K562 (cell line): ENCODE measurements around the gene KRTAP12-2. TPM values are rescaled to one million over a fixed set of nuclear protein-coding genes. Genes with fewer than 3 reads are reported as not detected.

Experiments used
- BHLHE40 ChIP-seq: IDR thresholded peaks from 2 replicates; pipeline ENCODE4 v1.6.1; 2011; ENCODE audit warnings: low read length, improper control_type of control experiment
- CTBP1 ChIP-seq: fragments of 450-650 bp; IDR thresholded peaks from 2 replicates; pipeline ENCODE4 v1.6.1; 2016; ENCODE audit warnings: borderline replicate concordance
- KDM4B ChIP-seq, 2 experiments: fragments of 450-650 bp in 1 of 2; sonication (generic) in 1 of 2; IDR thresholded peaks; 2 replicates each; pipeline ENCODE4 v1.6.1; 2016 to 2017; ENCODE audit warnings: borderline replicate concordance in 2 of 2, antibody characterized with exemption in 1 of 2, low read depth in 1 of 2, mild to moderate bottlenecking in 1 of 2
- L3MBTL2 ChIP-seq: fragments of 450-650 bp; IDR thresholded peaks from 2 replicates; pipeline ENCODE4 v1.6.1; 2016; ENCODE audit warnings: mild to moderate bottlenecking, moderate library complexity
- MGA ChIP-seq: fragments of 450-650 bp; IDR thresholded peaks from 2 replicates; pipeline ENCODE4 v1.6.1; 2016; ENCODE audit warnings: mild to moderate bottlenecking, moderate library complexity
- NR2C1 ChIP-seq, 2 experiments: fragments of 450-650 bp; IDR thresholded peaks; 2 replicates each; pipeline ENCODE4 v1.6.1; 2017; ENCODE audit warnings: mild to moderate bottlenecking in 2 of 2, antibody characterized with exemption in 1 of 2, inconsistent platforms in 1 of 2, missing compliant biosample characterization in 1 of 2, missing genetic modification characterization in 1 of 2
- NR3C1 ChIP-seq: sonication (generic); formaldehyde crosslinking; IDR thresholded peaks from 2 replicates; pipeline ENCODE4 v1.8.1; 2022; ENCODE audit warnings: missing genetic modification reagents
- PTTG1 ChIP-seq: fragments of 450-650 bp; IDR thresholded peaks from 2 replicates; pipeline ENCODE4 v1.6.1; 2016; ENCODE audit warnings: low read depth, mild to moderate bottlenecking, missing genetic modification characterization, missing compliant biosample characterization
- SLC30A9 ChIP-seq: fragments of 250-450 bp; sonication (Bioruptor Pico); IDR thresholded peaks from 2 replicates; pipeline ENCODE4 v1.8.0; 2022; ENCODE audit warnings: mild to moderate bottlenecking, moderate library complexity
- SRSF1 ChIP-seq: fragments of 200-400 bp; formaldehyde crosslinking; IDR thresholded peaks from 2 replicates; pipeline ENCODE4 v1.6.1; 2017; ENCODE audit warnings: mild to moderate bottlenecking, low read depth, low read length, moderate library complexity
- polyA plus RNA-seq, 8 experiments: library from polyadenylated mRNA; depleted of rRNA in 4 of 8; stranded (reverse) in 5 of 8; unstranded in 3 of 8; fragments of >200 nt; fragmentation: Nextera tagmentation in 2 of 8; fragmentation: Illumina TruSeq in 1 of 8; extraction: Ambion mirVana in 2 of 8; extraction: Trizol in 1 of 8; gene quantifications; 2 replicates each; pipeline versions ENCODE4 v1.2.1 to v1.2.3, GENCODE V29; 2011 to 2014; ENCODE audit warnings: inconsistent platforms in 1 of 8, missing spikeins in 1 of 8
- total RNA-seq, 7 experiments: library from RNA; depleted of rRNA in 6 of 7; stranded (reverse); fragments of >200 nt in 6 of 7; fragmentation: Illumina TruSeq in 2 of 7; extraction: Trizol in 2 of 7; gene quantifications; 2 replicates each; pipeline versions ENCODE4 v1.2.1 to v1.2.3, GENCODE V29; 2011 to 2021; ENCODE audit warnings: low replicate concordance in 1 of 7

The KRTAP12-2 gene
- total and polyA plus RNA-seq, 9 of the 15 experiments (the other 6 are each of a cell fraction or from before 2014, with no cell fraction given), result not detected

GRCh38 chr21:44653123-44653522 lies 13.6 kb downstream of the KRTAP12-2 start (continued):
- TF ChIP-seq MGA, result peak; percentile 80
- TF ChIP-seq SLC30A9 (CRISPR knock-in tag), result no peak
- peak; percentile 81 for TF ChIP-seq BHLHE40
- no peak for TF ChIP-seq KDM4B (IDR thresholded peaks at IDR 0.05; ENCODE audit: borderline replicate concordance in 2 of 2, low read depth in 1 of 2)
- TF ChIP-seq CTBP1, result peak; percentile 48; the same call in 1 of the 2 replicates
- TF ChIP-seq PTTG1 (tag), result no peak
- TF ChIP-seq NR2C1 (IDR thresholded peaks at IDR 0.05), result no peak; the same call in 1 of the 2 replicates
- TF ChIP-seq NR2C1 (tag; IDR thresholded peaks at IDR 0.05), result peak; percentile 73
- no peak for TF ChIP-seq NR3C1
- TF ChIP-seq L3MBTL2, result peak; percentile 88
- TF ChIP-seq SRSF1, result no peak
